ENCODE data around the gene PBX2.
A peak's percentile ranks its signal among the peaks of the same experiment; 100 is the strongest.
"Not testable (repeated sequence)": the region's sequence is repeated elsewhere in the genome, so short reads cannot be mapped to it uniquely, and the experiment has no call there.

The PBX2 gene

DNA sequence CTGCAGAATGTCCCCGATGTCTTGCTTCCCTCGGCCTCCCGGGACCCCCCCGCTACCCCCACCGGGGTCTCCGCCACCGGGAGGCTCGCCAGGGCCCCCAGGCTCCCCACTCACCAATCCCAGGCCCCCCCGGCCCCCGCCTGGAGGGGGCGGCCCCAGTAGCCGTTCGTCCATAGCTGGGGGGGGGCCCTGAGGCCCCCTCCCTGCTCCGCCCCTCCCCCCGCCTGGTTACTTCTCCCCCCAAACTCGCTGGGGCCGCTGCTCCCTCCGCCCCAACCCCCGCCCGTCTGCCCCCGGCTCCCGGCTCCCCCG is 304 bp downstream of the PBX2 start:
- Histone ChIP-seq H4K20me1 (ENCODE audit: control insufficient read depth, insufficient read depth, low read depth, low read length) (no peaks in the 10 kb centered on the region), H3K4me1 (ENCODE audit: control insufficient read depth, low read length) (peaks cover 74% of the 10 kb centered on the region)

GRCh38 chr6:32189069-32189741 is 797 bp downstream of the PBX2 start:
- TF ChIP-seq CTCF (IDR thresholded peaks at IDR 0.05; ENCODE audit: low read depth, low read length, poor library complexity, severe bottlenecking) (no peak), EZH2phosphoT487 (IDR thresholded peaks at IDR 0.05; ENCODE audit: borderline replicate concordance, low read length) (no peak)
- H3K79me2 ChIP-seq (ENCODE audit: control insufficient read depth, low read length), result peaks cover 54% of the 10 kb centered on the region
- peaks cover 52% of the 10 kb centered on the region for H3K36me3 ChIP-seq (ENCODE audit: control insufficient read depth, low read length)
- H3K4me3 ChIP-seq (ENCODE audit: low read length), result peak overlapping the region; percentile 83
- peak overlapping the region; percentile 90 for H3K27ac ChIP-seq (ENCODE audit: low read depth, low read length)
- H3F3A ChIP-seq (ENCODE audit: control insufficient read depth, insufficient read depth), result peaks cover 18% of the 10 kb centered on the region
- peaks cover 69% of the 10 kb centered on the region for H3K4me1 ChIP-seq (ENCODE audit: control insufficient read depth, low read length)
- no peaks in the 10 kb centered on the region for H4K20me1 ChIP-seq (ENCODE audit: control insufficient read depth, insufficient read depth, low read depth, low read length)
- peak overlapping the region; percentile 100 for H3K4me2 ChIP-seq (ENCODE audit: low read length)
- H3K9me3 ChIP-seq (ENCODE audit: control insufficient read depth, insufficient read depth, low read length), result no peaks in the 10 kb centered on the region
- no peaks in the 10 kb centered on the region for H3K9me2 ChIP-seq (replicated peaks; ENCODE audit: control insufficient read depth, low read length)
- no peaks in the 10 kb centered on the region for H3K27me3 ChIP-seq (ENCODE audit: control insufficient read depth, low read length)

More for the DNA sequence above, 304 bp downstream of the PBX2 start:
- Histone ChIP-seq H3K4me2 (ENCODE audit: low read length) (peak overlapping the region; percentile 100), H3K27ac (ENCODE audit: low read depth, low read length) (peak overlapping the region; percentile 90), H3F3A (ENCODE audit: control insufficient read depth, insufficient read depth) (peaks cover 18% of the 10 kb centered on the region), H3K9me2 (replicated peaks; ENCODE audit: control insufficient read depth, low read length) (no peaks in the 10 kb centered on the region), H3K27me3 (ENCODE audit: control insufficient read depth, low read length) (no peaks in the 10 kb centered on the region), H3K79me2 (ENCODE audit: control insufficient read depth, low read length) (peaks cover 54% of the 10 kb centered on the region), H3K36me3 (ENCODE audit: control insufficient read depth, low read length) (peaks cover 50% of the 10 kb centered on the region), H3K4me3 (ENCODE audit: low read length) (peak overlapping the region; percentile 83), H3K9me3 (ENCODE audit: control insufficient read depth, insufficient read depth, low read length) (no peaks in the 10 kb centered on the region)
- TF ChIP-seq CTCF (IDR thresholded peaks at IDR 0.05; ENCODE audit: low read depth, low read length, poor library complexity, severe bottlenecking) (no peak), EZH2phosphoT487 (IDR thresholded peaks at IDR 0.05; ENCODE audit: borderline replicate concordance, low read length) (no peak)

GRCh38 chr6:32188381-32189068 is 1.5 kb downstream of the PBX2 start:
- no peaks in the 10 kb centered on the region for H4K20me1 ChIP-seq (ENCODE audit: control insufficient read depth, insufficient read depth, low read depth, low read length)
- H3K36me3 ChIP-seq (ENCODE audit: control insufficient read depth, low read length), result peaks cover 59% of the 10 kb centered on the region
- no peaks in the 10 kb centered on the region for H3K9me3 ChIP-seq (ENCODE audit: control insufficient read depth, insufficient read depth, low read length)
- H3K79me2 ChIP-seq (ENCODE audit: control insufficient read depth, low read length), result peaks cover 52% of the 10 kb centered on the region
- H3K4me1 ChIP-seq (ENCODE audit: control insufficient read depth, low read length), result peaks cover 62% of the 10 kb centered on the region
- no peak for TF ChIP-seq EZH2phosphoT487 (IDR thresholded peaks at IDR 0.05; ENCODE audit: borderline replicate concordance, low read length)
- TF ChIP-seq CTCF (IDR thresholded peaks at IDR 0.05; ENCODE audit: low read depth, low read length, poor library complexity, severe bottlenecking), result no peak
- peaks cover 12% of the 10 kb centered on the region for H3F3A ChIP-seq (ENCODE audit: control insufficient read depth, insufficient read depth)
- H3K4me3 ChIP-seq (ENCODE audit: low read length), result peak overlapping the region; percentile 83
- peak overlapping the region; percentile 90 for H3K27ac ChIP-seq (ENCODE audit: low read depth, low read length)
- H3K4me2 ChIP-seq (ENCODE audit: low read length), result peak overlapping the region; percentile 100
- H3K9me2 ChIP-seq (replicated peaks; ENCODE audit: control insufficient read depth, low read length), result no peaks in the 10 kb centered on the region
- H3K27me3 ChIP-seq (ENCODE audit: control insufficient read depth, low read length), result no peaks in the 10 kb centered on the region

- H3K27me3 ChIP-seq (ENCODE audit: control insufficient read depth, low read length); H3K9me2 ChIP-seq (replicated peaks; ENCODE audit: control insufficient read depth, low read length); H3F3A ChIP-seq (ENCODE audit: control insufficient read depth, insufficient read depth); H4K20me1 ChIP-seq (ENCODE audit: control insufficient read depth, insufficient read depth, low read depth, low read length); H3K9me3 ChIP-seq (ENCODE audit: control insufficient read depth, insufficient read depth, low read length): not testable (repeated sequence)
- peaks cover 66% of the 10 kb centered on the region for H3K36me3 ChIP-seq (ENCODE audit: control insufficient read depth, low read length)
- H3K79me2 ChIP-seq (ENCODE audit: control insufficient read depth, low read length), result peaks cover 51% of the 10 kb centered on the region
- H3K27ac ChIP-seq (ENCODE audit: low read depth, low read length), result 0 out of 2 replicates have a peak overlapping the region, but pooled peaks have one; percentile 36
- H3K4me1 ChIP-seq (ENCODE audit: control insufficient read depth, low read length), result peaks cover 55% of the 10 kb centered on the region
- H3K4me3 ChIP-seq (ENCODE audit: low read length), result peak overlapping the region; percentile 44
- peak overlapping the region; percentile 100 for H3K4me2 ChIP-seq (ENCODE audit: low read length)
These were observed 2.1 kb downstream of the PBX2 start for GRCh38 chr6:32187725-32188380.

Measured in DOHH2 (cell line).